Stromal cell of bone marrow (primary cell): ENCODE measurements around the gene TCIRG1.

Experiments used
- DNase-seq: peaks from one replicate; pipeline ENCODE4 v3.0.0-alpha.2; 2012; ENCODE audit warnings: low read depth

The TCIRG1 gene

DNA sequence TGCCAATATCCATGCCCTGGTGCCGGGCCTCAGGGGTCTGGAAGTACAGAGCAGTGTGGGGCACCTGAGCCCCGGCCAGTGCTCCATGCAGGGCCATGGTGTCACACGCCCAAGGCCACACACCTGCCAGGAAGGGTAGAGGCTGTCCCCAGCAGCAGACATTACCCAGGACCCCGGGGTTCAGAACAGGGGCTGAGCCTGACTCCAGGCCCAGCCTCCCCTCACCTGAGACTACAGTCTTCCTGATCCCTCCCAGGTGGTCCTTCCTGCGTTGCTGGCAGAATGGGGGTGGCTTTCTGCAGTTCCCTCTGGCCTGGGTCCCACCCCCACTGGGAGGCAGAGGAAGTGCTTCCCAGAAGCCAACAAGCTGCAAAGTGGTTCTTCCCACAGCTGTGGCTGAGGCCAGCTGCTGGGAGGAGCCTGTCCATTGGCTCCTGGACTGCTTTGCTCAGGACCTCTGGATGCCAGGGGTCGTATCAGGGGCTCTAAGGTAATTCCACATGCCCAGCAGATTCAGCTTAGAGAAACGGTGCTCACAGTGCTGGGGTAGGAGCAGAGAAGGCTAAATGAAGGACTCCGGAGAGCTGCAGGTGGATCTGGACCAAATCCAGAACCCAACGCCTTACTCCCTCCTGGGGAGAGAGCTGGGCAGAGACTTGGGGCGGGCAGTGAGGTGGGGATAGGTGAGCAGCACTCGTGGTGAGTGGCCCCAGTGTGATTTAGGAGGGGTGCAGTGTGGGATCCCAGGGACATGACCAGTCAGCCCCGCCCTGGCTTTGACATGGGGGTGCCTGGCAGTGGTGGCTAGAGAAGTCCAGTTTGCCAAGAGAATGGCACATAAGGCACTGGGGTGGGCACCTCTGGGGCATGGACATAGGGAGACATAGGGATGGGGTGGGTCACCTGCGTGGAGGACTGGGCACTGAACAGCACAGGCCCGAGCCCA lies 12.6 kb downstream of the TCIRG1 start:
- DNase-seq = no peak

DNA sequence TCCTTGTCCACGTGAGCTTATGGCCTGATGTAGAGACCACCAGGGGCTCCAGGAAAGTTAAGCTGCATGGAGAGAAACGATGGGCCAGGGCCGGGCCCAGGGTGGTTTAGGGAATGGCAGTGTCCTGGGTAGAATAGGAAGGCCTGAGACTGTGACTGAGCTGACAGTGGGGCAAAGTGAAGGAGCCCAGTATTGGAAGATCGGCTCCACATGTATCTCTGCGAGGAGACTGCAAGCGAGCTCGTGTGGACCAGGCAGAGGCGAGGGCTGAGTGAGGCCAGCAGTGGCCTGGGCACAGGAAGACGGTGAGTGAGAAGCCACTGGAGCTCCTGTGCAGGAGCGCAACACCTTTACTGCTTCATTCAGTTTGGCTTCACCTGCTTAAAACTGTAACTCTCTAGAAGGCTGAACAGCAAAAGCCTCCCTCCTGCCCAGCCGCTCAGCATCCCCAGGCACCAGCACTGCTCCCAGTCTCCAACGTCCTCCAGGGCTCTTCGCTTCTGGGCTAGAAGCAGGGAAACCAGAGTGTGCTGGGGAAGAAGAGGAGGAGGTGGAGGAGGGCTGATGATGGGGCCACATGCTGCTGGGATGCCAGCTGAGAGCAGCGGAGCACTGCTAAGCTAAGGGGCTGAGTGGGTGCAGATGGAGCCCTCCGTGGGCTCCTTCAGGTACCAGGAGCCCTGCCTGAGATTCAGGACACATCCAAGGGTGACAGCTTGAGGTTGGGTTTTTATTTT lies 13.5 kb downstream of the TCIRG1 start:
- no peak for DNase-seq

DNA sequence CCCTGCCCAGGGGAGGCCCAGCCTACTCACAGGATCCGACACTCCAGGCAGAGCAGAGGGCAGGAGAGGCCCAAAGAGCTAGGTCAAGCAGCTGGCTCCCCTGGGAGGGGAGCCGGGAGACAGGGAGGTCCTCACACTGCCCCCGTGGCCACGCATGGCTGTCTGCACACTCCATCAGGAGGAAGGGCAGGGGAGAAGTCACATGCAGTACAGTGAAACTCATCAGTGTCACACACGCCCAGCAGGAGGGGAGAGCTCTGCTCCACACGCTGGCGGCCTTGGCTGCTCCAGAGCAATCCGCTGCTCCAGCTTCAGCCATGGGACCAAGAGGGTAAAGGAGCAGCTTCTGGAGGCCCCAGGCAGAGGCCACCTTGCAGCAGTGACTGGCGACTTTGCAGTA lies 14.3 kb downstream of the TCIRG1 start:
- DNase-seq = no peak

DNA sequence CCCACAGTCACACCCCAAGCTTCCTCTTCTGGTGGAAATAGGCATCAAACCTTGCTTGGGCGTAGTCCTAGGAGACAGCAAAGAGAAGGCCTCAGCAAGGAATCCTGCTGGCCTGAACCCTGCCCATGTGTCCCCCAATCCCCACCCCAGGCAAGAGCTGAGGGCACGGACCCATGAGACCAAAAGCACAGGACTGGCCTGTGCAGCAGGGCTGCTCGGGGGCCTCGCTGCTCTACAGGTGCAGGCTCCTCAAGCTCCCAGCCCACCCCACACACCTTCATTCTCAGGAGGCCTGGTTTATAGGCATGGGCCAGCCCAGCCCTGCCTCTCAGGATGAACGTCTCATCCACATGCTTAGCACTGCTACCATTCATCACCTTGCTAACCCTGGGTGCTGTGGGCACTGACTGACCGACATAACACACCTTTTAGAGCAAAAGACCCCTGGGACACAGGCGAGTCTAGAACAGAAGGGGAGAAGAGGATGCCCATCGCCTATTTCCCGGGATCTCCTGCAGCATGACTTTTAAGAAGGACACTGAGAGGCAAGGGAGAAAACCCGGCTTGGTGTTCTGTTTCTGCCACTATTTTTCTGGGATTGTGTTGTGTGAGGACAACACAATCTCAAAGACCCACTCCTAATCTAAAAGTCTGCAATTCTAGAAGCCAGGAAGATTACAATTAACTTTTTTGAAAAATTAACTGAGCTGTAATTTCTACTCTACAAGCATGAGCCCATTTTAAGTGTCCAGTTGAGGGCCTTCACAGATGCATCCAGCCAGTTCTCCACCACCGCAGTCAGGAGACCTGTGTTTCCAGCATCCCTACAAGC lies 15.4 kb downstream of the TCIRG1 start:
- DNase-seq = no peak

DNA sequence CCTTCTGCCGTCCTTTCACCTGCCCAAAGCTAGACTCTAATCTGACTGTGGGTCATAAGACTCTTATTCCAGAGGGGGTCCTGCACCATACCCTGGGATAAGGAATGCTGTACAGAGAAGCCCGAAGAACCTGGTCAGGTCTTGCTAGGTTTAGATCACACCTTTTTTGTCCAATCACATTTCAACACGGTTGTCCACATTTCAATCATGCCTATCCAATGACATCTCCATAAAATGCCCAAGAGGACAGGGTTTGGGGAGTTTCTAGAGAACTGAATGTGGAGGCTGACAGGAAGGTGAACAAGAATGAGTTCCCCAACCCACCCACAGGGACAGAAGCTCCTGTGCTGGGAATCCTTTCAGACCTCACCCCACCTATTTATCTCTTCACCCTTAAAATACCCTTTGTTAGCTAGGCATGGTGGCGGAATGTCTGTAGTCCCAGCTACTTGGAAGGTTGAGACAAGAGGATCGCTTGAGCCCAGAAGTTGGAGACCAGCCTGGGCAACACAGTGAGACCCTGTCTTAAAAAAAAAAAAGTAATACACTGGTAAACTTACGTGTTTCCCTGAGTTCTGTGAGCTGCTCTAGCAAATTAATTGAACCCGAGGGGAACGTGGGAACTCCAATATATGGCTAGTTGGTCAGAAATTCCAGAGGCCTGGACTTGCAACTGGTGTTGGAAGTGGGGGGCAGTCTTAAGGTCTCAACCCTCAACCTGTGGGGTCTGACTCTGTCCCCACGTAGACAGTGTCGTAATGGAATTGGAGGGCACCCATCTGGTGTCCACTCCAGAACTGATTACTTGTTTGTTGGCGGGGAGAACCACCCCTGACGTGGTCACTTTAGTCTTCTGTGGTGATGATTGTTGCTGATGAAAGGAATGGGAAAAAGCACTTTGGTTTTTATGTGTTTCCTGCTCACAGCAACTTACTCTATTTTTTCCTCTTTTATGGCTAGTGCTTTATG lies 17.8 kb downstream of the TCIRG1 start:
- no peak for DNase-seq

DNA sequence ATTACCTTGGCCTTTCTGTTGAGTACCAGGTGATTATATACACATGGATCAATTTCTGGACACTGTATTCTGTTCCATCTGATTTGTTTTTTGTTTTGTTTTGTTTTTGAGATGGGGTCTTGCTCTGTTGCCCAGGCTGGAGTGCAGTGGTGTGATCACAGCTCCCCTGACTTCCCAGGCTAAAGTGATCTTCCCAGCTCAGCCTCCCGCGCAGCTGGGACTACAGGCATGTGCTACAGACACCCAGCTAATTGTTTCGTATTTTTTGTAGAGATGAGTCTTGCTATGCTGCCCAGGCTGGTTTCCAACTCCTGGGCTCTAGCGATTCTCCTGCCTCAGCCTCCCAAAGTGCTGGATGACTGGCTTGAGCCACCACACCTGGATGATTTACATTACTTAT lies 19.0 kb downstream of the TCIRG1 start:
- DNase-seq = no peak

DNA sequence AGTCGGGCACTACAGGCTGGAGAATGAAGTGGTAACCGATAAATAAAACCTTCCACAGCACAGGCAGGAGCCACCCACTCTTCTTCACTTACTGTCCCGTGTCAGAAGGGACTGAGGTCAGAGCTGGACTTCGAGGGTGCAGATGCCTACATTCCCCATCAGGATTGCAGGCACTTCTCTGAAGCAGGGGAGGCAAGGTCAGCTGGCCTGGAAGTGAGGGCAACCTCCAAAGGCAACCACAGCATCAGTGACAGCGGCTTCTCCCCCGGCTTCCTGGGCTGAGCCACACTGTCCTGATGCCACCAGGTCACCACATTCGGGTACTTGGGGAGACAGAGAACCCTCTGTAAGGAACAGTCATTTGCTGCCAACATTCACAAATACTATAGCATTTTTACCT lies 22.7 kb downstream of the TCIRG1 start:
- no peak for DNase-seq

DNA sequence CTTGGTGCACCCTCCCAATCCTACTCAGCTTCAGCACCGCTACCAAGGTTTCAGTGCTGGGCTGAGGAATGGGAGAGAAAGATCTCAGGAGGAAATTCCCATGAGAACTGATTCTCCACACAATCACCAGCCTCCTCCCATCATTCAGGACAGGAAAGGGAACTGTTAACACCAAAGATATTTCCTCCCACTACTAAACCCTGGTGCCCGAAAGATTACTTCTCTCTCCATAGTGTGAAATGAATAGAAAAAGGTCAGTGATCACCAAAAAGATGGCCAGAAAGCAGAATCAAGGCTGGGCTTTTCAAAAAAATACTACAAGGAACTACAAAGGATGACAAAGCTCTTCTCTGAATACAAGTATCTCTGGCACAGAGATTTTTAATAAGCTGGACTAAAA lies 26.1 kb downstream of the TCIRG1 start:
- no peak for DNase-seq

DNA sequence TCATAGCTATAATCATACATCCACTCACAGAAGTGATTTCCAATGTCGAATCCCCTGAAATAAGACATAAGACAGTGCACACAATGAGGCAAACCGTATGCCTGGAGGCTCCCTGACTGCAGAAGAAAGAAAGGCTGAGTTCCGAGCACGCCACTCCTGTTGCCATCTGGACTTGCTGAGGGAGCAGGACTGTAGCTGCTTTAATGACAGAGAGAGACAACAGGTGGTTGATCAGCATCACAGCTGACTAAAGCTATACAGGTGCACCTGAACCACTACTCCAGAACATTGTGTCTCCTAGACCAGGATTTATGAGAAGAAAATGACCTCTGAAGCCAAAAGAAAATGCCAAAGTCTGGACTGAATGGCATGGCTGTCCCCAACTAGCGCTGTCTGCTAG lies 27.0 kb downstream of the TCIRG1 start:
- DNase-seq = no peak

DNA sequence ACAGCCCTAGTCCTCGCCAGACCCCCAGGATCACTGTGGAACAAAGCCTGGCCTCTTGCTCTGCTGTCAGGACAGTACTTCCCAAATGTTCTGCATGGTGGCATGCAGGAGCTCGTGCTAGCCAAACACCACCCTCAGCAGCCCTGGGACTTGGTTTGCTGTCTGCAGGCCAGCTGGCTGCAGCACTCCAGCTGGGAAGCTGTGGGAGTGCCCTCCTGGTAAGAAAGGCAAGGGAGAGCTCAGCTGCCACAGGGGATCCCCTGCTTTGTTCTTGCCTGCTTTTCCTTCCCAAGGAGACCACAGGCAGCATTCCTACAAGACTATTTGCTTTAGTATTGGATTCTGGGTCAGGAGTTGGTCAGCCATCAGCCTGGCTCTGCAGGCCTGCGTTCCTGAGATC lies 27.9 kb downstream of the TCIRG1 start:
- DNase-seq = no peak

DNA sequence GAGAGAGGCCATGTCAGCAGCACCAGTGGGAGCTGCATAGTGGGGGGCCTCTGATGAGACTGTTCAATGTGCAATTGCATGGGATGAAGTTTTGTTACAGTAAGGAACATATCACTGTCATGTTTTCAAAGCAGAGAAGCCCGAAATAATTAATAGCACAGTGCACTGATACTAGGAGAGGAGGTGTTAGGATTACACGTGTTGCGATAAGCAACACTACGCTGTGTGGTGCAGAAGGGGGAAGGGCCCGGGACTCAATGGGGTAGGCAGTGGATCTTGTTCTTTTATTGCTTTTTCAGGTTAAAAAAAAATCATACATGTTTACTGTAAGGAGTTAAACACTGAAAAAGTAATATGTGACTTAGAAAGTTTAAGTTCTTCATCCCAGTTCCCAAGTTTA lies 29.2 kb downstream of the TCIRG1 start:
- DNase-seq = no peak

DNA sequence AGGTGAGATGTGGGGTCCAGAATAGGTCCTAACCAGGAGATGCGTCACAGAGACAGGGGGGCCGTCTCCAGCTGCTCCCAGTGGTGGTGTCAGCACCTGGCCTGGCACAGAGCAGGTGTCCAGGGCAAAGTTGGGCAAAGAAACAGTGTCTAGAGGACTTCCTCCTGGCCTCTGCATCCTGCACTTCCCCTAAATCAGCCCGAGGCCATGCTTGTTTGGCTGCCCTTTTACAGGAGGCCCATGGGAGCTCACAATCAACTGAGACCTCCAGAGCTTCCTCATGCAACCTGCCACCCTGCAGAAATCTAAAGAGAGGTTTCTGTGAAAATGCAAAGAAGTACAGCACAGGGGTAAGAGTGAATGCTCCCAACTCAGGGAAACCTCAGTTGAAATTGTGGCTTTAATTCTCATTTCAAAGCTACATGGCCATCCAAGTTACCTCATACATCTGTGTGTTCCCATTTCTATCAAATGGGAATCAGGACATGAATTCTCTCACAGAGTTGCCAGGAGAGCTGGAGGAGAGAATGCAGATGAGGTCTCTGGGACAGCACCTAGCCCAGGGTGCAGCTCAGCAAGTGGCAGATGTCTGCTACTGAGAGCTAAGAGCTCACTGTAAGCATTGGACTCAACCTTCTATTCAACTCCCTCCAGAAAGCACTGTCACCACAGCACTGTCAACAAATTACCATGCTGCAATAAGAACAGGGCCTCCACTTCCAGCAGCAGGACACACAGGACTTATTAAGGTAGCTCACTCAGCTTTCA lies 32.6 kb downstream of the TCIRG1 start:
- DNase-seq = no peak

DNA sequence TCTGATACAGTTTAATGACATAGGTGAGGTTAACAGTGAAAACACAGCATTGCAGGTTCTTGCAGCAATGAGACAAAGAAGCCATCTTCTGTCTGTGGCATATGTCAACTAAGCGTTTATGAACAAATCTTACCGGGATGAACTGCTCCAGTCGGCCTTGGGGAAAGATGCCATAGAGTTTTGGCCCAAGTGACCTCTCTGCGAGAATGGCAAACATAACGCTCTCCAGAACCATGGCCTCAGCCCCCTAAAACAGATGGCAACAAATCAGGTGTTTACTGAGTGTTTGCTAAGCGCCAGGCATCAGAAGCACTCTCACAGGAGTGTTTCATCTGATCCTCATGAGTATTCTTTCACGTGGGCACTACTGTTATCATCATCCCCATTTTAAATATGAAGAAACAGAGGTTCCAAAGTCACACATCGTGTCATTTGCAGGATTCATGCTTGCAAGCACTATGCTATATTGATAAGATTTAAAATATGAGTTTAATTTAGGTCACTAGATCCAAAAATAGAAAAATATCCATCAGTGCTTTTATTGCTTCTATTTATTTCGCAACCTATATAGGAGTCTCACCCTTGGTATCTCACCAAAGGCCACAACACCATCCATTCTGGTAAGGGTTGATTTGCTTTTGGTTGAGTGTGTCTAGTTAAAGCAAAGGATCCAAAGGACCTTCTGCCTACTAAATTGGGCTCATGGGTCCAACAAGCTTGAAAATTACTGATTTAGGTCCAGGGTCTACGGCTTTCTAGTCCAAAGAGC lies 35.9 kb downstream of the TCIRG1 start:
- no peak for DNase-seq

DNA sequence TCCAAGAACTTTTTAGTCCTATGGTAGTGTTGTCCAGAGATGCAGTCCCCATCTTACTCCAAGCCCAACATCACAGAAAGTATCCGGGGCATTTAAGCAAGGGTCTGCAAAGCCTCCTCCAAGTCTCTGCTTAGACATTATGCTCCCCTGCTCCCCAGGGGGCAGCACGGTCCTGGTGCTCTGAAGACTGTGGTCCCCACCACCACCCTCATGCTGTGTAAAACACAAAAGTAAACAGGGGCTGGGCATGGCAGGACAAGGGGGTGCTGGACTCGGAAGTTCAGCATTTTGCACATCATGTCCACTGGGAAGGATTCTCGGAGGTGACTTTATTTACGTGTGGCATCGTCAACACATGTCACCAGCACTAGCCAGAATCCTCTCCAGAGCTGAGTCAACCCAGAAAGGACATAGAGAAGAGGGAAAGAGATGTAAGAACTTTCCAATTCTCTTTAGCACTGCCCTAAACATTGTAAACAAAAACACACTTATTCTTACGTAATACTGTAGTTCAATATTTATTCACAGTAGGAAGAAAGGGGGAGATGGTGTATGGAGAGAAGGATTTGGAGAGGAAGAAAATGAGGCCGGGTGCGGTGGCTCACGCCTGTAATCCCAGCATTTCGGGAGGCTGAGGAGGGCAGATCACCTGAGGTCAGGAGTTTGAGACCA lies 37.7 kb downstream of the TCIRG1 start:
- DNase-seq = no peak

DNA sequence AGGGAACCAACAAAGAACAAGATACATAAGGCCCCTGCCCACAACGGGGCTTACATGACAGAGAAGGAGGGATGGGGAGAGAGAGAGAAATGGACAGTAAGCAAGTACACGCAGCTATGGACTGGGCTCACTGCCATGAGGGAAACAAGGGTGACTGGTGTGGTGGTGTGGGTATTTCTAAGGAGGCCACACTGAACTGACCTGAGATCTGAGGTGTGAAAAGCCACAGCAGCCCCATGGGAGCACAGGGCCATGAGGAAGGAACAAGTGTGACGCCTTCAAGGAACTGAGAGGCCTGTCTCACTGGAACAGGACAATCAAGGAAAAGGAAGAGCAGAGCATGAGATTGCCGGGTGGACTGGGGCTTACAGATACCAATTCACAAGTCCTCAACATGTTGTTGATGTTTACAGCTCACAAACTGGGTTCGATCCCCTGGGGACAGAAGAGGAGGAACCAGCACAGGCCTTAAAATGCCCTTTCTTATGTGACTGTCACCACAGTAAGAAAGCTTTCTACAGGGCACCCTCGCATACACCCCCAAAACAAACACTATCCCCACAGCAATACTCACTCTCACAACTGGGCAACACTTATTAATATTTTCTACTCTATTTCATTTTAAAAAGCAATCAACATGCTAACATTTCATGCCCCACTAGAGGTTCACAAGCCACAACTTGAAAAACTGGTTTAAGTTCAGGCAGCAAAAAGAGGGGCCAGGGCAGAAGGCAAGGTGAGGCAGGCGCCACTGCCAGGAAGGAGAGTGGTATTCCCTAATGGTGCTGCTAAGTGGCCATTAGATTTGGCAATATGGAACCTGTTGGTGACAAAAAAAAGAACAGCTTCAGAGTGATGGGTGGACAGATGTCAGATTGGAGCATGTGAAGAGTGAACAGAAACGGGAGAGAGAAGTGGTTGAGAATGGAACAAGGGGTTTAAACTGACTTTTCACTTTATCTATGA lies 39.1 kb downstream of the TCIRG1 start:
- DNase-seq = no peak

DNA sequence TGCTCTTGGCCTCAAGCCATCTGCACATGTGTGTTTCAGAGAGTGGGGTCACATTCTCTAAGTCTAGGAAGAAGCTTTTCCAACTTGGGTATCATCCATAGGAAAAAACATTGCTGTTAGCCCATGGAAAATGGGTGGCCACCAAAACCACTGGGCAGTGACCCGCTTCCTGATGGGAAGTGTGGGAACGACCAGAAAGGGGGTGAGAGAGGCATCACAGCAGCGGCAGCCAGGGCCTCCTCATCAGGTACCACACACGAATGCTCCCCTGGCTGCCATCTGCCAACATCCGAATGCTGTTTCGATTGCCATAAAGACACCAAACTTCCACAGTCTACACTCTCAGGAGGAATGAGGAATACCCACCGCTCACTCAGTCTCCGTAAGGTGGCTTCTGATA lies 42.0 kb downstream of the TCIRG1 start:
- no peak for DNase-seq

DNA sequence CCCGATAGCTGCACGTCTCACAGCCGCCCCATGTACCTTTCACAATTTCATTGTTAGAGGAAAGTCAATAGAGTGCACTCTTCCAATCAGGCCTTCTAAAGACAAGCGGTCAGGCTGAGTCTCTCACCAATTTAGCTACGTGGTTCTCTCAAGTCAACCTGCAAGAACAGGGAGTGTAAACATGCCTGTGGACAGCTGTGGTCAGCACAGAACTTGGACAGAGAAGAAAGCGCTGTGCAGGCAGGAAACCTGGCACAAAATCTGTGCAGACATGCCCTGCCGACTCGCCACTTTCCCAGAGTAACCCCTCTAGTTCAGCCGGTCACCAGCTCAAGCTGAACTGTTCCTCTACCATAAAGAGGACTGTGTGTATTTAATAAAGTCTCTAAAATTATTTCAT lies 42.9 kb downstream of the TCIRG1 start:
- no peak for DNase-seq

DNA sequence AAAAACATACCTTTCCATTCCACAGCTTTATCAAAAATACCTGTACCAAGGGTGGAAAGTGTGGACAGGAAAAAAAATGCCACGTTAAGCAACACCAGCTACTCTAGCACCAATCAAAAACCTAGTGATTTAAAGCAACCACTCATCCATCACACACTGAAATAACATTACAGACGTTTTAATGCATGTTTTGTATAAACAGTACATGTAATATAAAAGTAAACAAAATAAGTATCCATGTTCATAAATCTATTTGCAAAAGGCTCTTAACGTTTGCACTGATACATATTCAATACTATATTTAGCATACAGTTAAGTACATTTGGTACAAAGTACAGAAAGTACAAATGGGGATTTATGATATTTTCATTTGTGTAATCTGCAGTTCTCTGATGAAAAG lies 43.7 kb downstream of the TCIRG1 start:
- DNase-seq = no peak
